Stimulated activated CD4-positive, alpha-beta T cell treated with anti-CD3 and anti-CD28 coated beads, TNF-alpha, amount 100 ng/mL, for 24 hours (primary cell): ENCODE measurements around the gene SCAMP1.

ENCODE experiments used
- DNase-seq, 3 experiments: peaks; one replicate each; pipeline ENCODE4 v3.0.0-alpha.2; 2020; ENCODE audit warnings: low read depth in 3 of 3

SCAMP1 gene

GRCh38 chr5:78511121-78511906 is 150.9 kb downstream of the SCAMP1 start:
- no peak for DNase-seq

- DNase-seq, result no peak
Observed at GRCh38 chr5:78512435-78512834, 152.0 kb downstream of the SCAMP1 start.

GRCh38 chr5:78513441-78513840 is 153.0 kb downstream of the SCAMP1 start:
- DNase-seq, result no peak

- no peak for DNase-seq
Observed at GRCh38 chr5:78514427-78515330, 154.3 kb downstream of the SCAMP1 start.

- no peak for DNase-seq
Observed at GRCh38 chr5:78515670-78516069, 155.3 kb downstream of the SCAMP1 start.

- no peak for DNase-seq
Observed at GRCh38 chr5:78518365-78519197, 158.2 kb downstream of the SCAMP1 start.

GRCh38 chr5:78519198-78519941 is 159.0 kb downstream of the SCAMP1 start:
- no peak for DNase-seq

GRCh38 chr5:78521455-78521854 is 161.0 kb downstream of the SCAMP1 start:
- DNase-seq, result no peak

- DNase-seq, result no peak
Observed at GRCh38 chr5:78522476-78523260, 162.3 kb downstream of the SCAMP1 start.

GRCh38 chr5:78523314-78524193 is 163.1 kb downstream of the SCAMP1 start:
- no peak for DNase-seq

- no peak for DNase-seq
Observed at GRCh38 chr5:78526049-78526525, 165.7 kb downstream of the SCAMP1 start.

- no peak for DNase-seq
Observed at GRCh38 chr5:78527054-78527859, 166.8 kb downstream of the SCAMP1 start.

GRCh38 chr5:78527925-78528324 is 167.5 kb downstream of the SCAMP1 start:
- DNase-seq, result no peak
